ENCODE data around the gene KRTAP2-1.
"Not testable (repeated sequence)": the region's sequence is repeated elsewhere in the genome, so short reads cannot be mapped to it uniquely, and the experiment has no call there.

KRTAP2-1 gene

GRCh38 chr17:41010441-41010840, 36.7 kb downstream of the KRTAP2-1 start:
- no peak for ATAC-seq

- ATAC-seq = no peak
Observed at GRCh38 chr17:41009936-41010335, 37.2 kb downstream of the KRTAP2-1 start.

- ATAC-seq = no peak
Observed at GRCh38 chr17:41009301-41009760, 37.8 kb downstream of the KRTAP2-1 start.

GRCh38 chr17:41008811-41009210, 38.3 kb downstream of the KRTAP2-1 start, which contains the start of gene KRTAP3-1:
TSS of gene KRTAP3-1 (minus strand) at chr17:41009128. CDS start at chr17:41009074, 54 bp downstream.
- ATAC-seq = no peak

GRCh38 chr17:41004397-41004796, 42.7 kb downstream of the KRTAP2-1 start:
- ATAC-seq = no peak

GRCh38 chr17:41003926-41004325, 43.2 kb downstream of the KRTAP2-1 start:
- ATAC-seq = no peak

- no peak for ATAC-seq
Observed at GRCh38 chr17:41002814-41003213, 44.3 kb downstream of the KRTAP2-1 start.

- no peak for ATAC-seq
Observed at GRCh38 chr17:41001795-41002194, 45.3 kb downstream of the KRTAP2-1 start.

- not testable (repeated sequence) for ATAC-seq
Observed at GRCh38 chr17:40999563-40999962, 47.6 kb downstream of the KRTAP2-1 start, which contains the start of gene KRTAP3-2. TSS of gene KRTAP3-2 (minus strand) at chr17:40999906. CDS start at chr17:40999853, 53 bp downstream.

- ATAC-seq = no peak
Observed at GRCh38 chr17:40997361-40997760, 49.8 kb downstream of the KRTAP2-1 start.

- ATAC-seq = no peak
Observed at GRCh38 chr17:40996829-40997228, 50.3 kb downstream of the KRTAP2-1 start.

Data from activated CD4-positive, CD25-positive, alpha-beta regulatory T cell treated with anti-CD3 and anti-CD28 coated beads, Interleukin-2, amount 50 U/mL, for 24 hours (primary cell).